ENCODE results near the gene CADM1. TPM values are rescaled to one million over a fixed set of nuclear protein-coding genes. Genes with fewer than 3 reads are reported as not detected.

Gene CADM1
- total and polyA plus RNA-seq, 9 donors = 6.6 to 61.2 (median 17.2) TPM

GRCh38 chr11:115349335-115350017 lies 154.7 kb downstream of the CADM1 start:
- Histone ChIP-seq H3K36me3 (no peaks in the 10 kb centered on the region), H3K27ac (no peak overlapping the region), H3K4me1 (ENCODE audit: insufficient read depth) (no peaks in the 10 kb centered on the region), H3K9me3 (no peaks in the 10 kb centered on the region), H3K27me3 (no peaks in the 10 kb centered on the region), H3K4me3 (no peak overlapping the region)
- intact Hi-C loops (cut with DNase I) = no loop called here
- no peak for DNase-seq
- 81 to 92% (median 89%) methylated on average over 7 of the region's 7 CpGs for WGBS, 3 donors
- no peak for TF ChIP-seq EP300 (IDR thresholded peaks at IDR 0.05)
- TF ChIP-seq, protein P1, sequence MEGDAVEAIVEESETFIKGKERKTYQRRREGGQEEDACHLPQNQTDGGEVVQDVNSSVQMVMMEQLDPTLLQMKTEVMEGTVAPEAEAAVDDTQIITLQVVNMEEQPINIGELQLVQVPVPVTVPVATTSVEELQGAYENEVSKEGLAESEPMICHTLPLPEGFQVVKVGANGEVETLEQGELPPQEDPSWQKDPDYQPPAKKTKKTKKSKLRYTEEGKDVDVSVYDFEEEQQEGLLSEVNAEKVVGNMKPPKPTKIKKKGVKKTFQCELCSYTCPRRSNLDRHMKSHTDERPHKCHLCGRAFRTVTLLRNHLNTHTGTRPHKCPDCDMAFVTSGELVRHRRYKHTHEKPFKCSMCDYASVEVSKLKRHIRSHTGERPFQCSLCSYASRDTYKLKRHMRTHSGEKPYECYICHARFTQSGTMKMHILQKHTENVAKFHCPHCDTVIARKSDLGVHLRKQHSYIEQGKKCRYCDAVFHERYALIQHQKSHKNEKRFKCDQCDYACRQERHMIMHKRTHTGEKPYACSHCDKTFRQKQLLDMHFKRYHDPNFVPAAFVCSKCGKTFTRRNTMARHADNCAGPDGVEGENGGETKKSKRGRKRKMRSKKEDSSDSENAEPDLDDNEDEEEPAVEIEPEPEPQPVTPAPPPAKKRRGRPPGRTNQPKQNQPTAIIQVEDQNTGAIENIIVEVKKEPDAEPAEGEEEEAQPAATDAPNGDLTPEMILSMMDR (IDR thresholded peaks at IDR 0.05) = no peak
- no peak for TF ChIP-seq POLR2A (IDR thresholded peaks at IDR 0.05)

DNA sequence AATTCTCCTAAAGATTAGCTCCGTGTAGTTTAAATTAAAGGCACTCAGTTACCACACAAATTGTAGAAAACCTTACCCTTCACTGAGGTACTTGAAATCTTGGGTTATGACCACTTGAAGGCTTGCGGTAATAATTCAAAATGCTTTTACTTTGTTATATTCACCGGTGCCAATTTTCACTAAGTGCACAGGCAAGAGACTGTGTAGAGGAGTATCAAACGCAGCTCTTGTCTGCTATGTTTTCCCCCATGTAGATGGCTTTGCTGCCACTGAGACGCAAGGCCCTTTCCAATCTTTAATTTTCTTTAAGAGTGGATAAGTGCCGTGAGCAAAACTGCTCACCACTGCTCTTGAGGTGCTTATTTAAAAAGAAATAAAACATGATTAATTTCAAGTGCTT lies 155.8 kb downstream of the CADM1 start:
- TF ChIP-seq EP300 (IDR thresholded peaks at IDR 0.05) (no peak), POLR2A (IDR thresholded peaks at IDR 0.05) (no peak)
- TF ChIP-seq, protein P1 (IDR thresholded peaks at IDR 0.05) = no peak

GRCh38 chr11:115347106-115347505 lies 157.1 kb downstream of the CADM1 start:
- DNase-seq = no peak
- H3K36me3 ChIP-seq = no peaks in the 10 kb centered on the region
- 92 to 98% (median 93%) methylated on average over 4 of the region's 4 CpGs for WGBS, 3 donors
- intact Hi-C loops (cut with DNase I) = no loop called here
- no peaks in the 10 kb centered on the region for H3K27me3 ChIP-seq
- TF ChIP-seq, protein P1 (IDR thresholded peaks at IDR 0.05) = no peak
- TF ChIP-seq EP300 (IDR thresholded peaks at IDR 0.05) = no peak
- no peak for TF ChIP-seq POLR2A (IDR thresholded peaks at IDR 0.05)
- no peaks in the 10 kb centered on the region for H3K9me3 ChIP-seq
- H3K4me1 ChIP-seq (ENCODE audit: insufficient read depth) = no peaks in the 10 kb centered on the region
- no peak overlapping the region for H3K27ac ChIP-seq
- H3K4me3 ChIP-seq = no peak overlapping the region

More for the DNA sequence above, 155.8 kb downstream of the CADM1 start:
- H3K4me1 ChIP-seq (ENCODE audit: insufficient read depth) = no peaks in the 10 kb centered on the region
- DNase-seq = no peak
- H3K27me3 ChIP-seq = no peaks in the 10 kb centered on the region
- no peaks in the 10 kb centered on the region for H3K36me3 ChIP-seq
- intact Hi-C loops (cut with DNase I) = no loop called here
- H3K9me3 ChIP-seq = no peaks in the 10 kb centered on the region
- WGBS, 3 donors = 87 to 89% (median 89%) methylated on average over 6 of the region's 6 CpGs
- no peak overlapping the region for H3K27ac ChIP-seq
- H3K4me3 ChIP-seq = no peak overlapping the region

DNA sequence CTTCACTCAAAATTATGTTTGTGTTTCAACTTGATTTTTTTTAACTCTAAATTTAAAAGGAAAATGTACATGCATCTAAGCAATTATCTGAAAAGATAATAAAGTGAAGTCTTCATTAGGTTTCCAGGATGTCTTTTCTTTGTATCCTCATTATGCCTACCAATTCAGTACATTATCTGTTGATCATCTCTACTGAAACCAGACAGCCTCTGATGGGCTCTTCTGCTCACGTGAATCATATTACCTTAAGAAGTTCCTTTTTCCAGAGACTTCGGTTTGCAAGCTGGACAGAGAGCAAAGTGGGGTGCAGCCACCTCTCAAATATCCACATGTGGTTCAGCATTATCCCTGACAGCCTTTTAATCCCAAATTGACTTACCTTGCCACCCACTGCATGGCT lies 158.4 kb downstream of the CADM1 start:
- no peak overlapping the region for H3K4me3 ChIP-seq
- no peaks in the 10 kb centered on the region for H3K4me1 ChIP-seq (ENCODE audit: insufficient read depth)
- H3K9me3 ChIP-seq = no peaks in the 10 kb centered on the region
- H3K36me3 ChIP-seq = no peaks in the 10 kb centered on the region
- intact Hi-C loops (cut with DNase I) = no loop called here
- WGBS, 3 donors = 84 to 88% (median 85%) methylated on average over 2 of the region's 2 CpGs
- TF ChIP-seq POLR2A (IDR thresholded peaks at IDR 0.05) (no peak), EP300 (IDR thresholded peaks at IDR 0.05) (no peak)
- TF ChIP-seq, protein P1 (IDR thresholded peaks at IDR 0.05) = no peak
- no peak overlapping the region for H3K27ac ChIP-seq
- H3K27me3 ChIP-seq = no peaks in the 10 kb centered on the region
- no peak for DNase-seq
